Peyer's patch (tissue), 4 donors: ENCODE measurements around the gene MRPL36. TPM values are rescaled to one million over a fixed set of nuclear protein-coding genes. Genes with fewer than 3 reads are reported as not detected.

Experiments used
- DNase-seq, 3 donors: peaks; one replicate each; pipeline ENCODE4 v3.0.0-alpha.2; 2017 to 2019
- H3K27ac ChIP-seq, 4 donors: fragments of 200-600 bp; sonication (generic); one replicate each; pipeline ENCODE4 v1.5.1; 2016 to 2019
- H3K27me3 ChIP-seq, 2 donors: fragments of 200-600 bp; sonication (generic); one replicate each; pipeline ENCODE4 v1.5.1; 2019
- H3K36me3 ChIP-seq, 3 donors: fragments of 200-600 bp; sonication (generic); one replicate each; pipeline ENCODE4 v1.5.1; 2016 to 2019
- H3K4me1 ChIP-seq, 4 donors: fragments of 200-600 bp; sonication (generic); one replicate each; pipeline ENCODE4 v1.5.1; 2016 to 2019
- H3K4me3 ChIP-seq, 4 donors: fragments of 200-600 bp; sonication (generic); 1 replicate in 3 of 4; 2 replicates in 1 of 4; pipeline ENCODE4 v1.5.1; 2016 to 2019; ENCODE audit warnings: mild to moderate bottlenecking in 1 of 4
- H3K9me3 ChIP-seq, 4 donors: fragments of 200-600 bp; sonication (generic); one replicate each; pipeline ENCODE4 v1.5.1; 2016 to 2019; ENCODE audit warnings: mild to moderate bottlenecking in 1 of 4
- POLR2A ChIP-seq, 2 donors: fragments of 450-650 bp; IDR thresholded peaks; one replicate each; pipeline ENCODE4 v1.5.1; 2017; ENCODE audit warnings: antibody characterized with exemption in 2 of 2, mild to moderate bottlenecking in 2 of 2, moderate library complexity in 2 of 2
- total RNA-seq, 4 donors: library from RNA; depleted of rRNA; stranded (reverse); fragments of >200 nt; gene quantifications; one replicate each; pipeline ENCODE4 v1.1.0, GENCODE V29; 2016
- TF ChIP-seq, protein P1 (sequence below), 6 experiments: fragments of 450-650 bp in 4 of 6; fragments of 200-600 bp in 2 of 6; sonication (generic) in 1 of 6; IDR thresholded peaks; one replicate each; pipeline ENCODE4 v1.5.1; 2017 to 2019; ENCODE audit warnings: antibody characterized with exemption in 6 of 6, mild to moderate bottlenecking in 3 of 6, moderate library complexity in 1 of 6

The MRPL36 gene
- total RNA-seq, 4 donors from 2014 or later = 21.9 to 23.9 (median 23.3) TPM

- TF ChIP-seq POLR2A (IDR thresholded peaks at IDR 0.05) = no peak
- TF ChIP-seq, protein P1, sequence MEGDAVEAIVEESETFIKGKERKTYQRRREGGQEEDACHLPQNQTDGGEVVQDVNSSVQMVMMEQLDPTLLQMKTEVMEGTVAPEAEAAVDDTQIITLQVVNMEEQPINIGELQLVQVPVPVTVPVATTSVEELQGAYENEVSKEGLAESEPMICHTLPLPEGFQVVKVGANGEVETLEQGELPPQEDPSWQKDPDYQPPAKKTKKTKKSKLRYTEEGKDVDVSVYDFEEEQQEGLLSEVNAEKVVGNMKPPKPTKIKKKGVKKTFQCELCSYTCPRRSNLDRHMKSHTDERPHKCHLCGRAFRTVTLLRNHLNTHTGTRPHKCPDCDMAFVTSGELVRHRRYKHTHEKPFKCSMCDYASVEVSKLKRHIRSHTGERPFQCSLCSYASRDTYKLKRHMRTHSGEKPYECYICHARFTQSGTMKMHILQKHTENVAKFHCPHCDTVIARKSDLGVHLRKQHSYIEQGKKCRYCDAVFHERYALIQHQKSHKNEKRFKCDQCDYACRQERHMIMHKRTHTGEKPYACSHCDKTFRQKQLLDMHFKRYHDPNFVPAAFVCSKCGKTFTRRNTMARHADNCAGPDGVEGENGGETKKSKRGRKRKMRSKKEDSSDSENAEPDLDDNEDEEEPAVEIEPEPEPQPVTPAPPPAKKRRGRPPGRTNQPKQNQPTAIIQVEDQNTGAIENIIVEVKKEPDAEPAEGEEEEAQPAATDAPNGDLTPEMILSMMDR (IDR thresholded peaks at IDR 0.05) = no peak
- Histone ChIP-seq H3K27me3 (no peaks in the 10 kb centered on the region), H3K4me1 (no peaks in the 10 kb centered on the region), H3K4me3 (no peak overlapping the region), H3K27ac (no peak overlapping the region), H3K9me3 (no peaks in the 10 kb centered on the region), H3K36me3 (peaks cover 0 to 93% (median 3%) of the 10 kb centered on the region in 3 donors)
- peak in 1 of 3 donors; percentile 28 for DNase-seq
Observed at GRCh38 chr5:1815071-1815786, 15.6 kb upstream of the MRPL36 start.

- Histone ChIP-seq H3K27ac (no peak overlapping the region), H3K4me3 (no peak overlapping the region), H3K36me3 (peaks cover 0 to 95% (median 3%) of the 10 kb centered on the region in 3 donors), H3K27me3 (no peaks in the 10 kb centered on the region), H3K9me3 (no peaks in the 10 kb centered on the region), H3K4me1 (no peaks in the 10 kb centered on the region)
- peak in 1 of 3 donors; percentile 39 for DNase-seq
- TF ChIP-seq, protein P1 (IDR thresholded peaks at IDR 0.05) = no peak
- TF ChIP-seq POLR2A (IDR thresholded peaks at IDR 0.05) = no peak
Observed at GRCh38 chr5:1814183-1815020, 14.8 kb upstream of the MRPL36 start.

DNA sequence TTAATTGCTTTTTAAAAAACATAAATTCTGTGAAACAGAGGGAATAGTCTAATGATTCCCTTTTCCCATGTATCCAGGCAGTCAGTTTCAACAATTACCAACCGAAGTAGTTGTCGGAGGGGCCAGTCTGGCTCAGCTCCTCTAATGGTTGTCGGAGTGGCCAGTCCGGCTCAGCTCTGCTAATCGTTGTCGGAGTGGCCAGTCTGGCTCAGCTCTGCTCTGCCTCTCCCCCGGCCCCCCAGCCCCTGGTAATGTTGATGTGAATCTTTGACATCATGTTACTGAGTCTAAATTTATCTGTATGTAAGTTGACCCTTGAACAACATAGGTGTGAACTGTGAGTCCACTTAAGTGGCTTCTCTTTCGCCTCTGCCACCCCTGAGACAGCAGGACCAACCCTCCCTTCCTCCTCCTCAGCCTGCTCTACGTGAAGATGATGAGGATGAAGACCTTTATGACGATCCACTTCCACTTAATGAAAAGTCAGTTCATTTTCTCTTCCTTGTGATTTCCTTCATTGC is 11.0 kb upstream of the MRPL36 start:
- Histone ChIP-seq H3K27me3 (no peaks in the 10 kb centered on the region), H3K4me1 (no peaks in the 10 kb centered on the region), H3K9me3 (no peaks in the 10 kb centered on the region), H3K36me3 (peaks cover 0 to 99% (median 3%) of the 10 kb centered on the region in 3 donors), H3K27ac (no peak overlapping the region), H3K4me3 (no peak overlapping the region)
- TF ChIP-seq, protein P1 (IDR thresholded peaks at IDR 0.05) = no peak
- no peak for TF ChIP-seq POLR2A (IDR thresholded peaks at IDR 0.05)
- DNase-seq = no peak

DNA sequence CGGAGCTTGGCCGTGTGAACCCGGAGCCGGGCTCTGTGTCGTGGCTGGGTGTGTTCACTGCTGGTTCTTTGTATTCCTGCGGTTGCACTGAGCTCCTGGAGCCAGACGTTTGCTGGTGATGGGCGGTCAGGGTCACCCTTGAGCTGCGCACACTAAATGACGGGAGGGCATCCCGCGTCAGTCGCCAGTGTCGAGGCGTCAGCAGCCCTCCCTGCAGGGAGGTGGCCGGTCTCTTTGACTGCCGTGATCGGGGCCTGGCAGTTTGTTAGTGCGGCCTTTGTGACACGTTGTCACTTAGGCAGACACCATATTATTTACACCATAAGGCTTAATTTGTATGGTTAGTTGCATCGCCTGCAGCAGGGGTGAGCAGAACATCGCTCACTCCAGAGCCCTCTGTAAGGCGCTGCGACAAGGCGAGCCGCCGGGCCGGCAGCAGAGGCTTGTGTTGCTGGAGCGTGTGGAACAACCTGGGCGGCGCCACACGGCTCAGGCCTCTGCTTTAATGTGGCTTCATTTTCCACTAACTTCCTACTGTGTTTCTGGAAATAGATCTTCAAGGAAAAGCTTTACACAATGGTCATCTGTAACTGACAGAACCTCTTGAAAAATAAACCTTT is 9.9 kb upstream of the MRPL36 start:
- Histone ChIP-seq H3K9me3 (no peaks in the 10 kb centered on the region), H3K4me3 (no peak overlapping the region), H3K27me3 (no peaks in the 10 kb centered on the region), H3K36me3 (peaks cover 0 to 99% (median 2%) of the 10 kb centered on the region in 3 donors), H3K4me1 (no peaks in the 10 kb centered on the region), H3K27ac (no peak overlapping the region)
- TF ChIP-seq, protein P1 (IDR thresholded peaks at IDR 0.05) = no peak
- TF ChIP-seq POLR2A (IDR thresholded peaks at IDR 0.05) = no peak
- DNase-seq = no peak

DNA sequence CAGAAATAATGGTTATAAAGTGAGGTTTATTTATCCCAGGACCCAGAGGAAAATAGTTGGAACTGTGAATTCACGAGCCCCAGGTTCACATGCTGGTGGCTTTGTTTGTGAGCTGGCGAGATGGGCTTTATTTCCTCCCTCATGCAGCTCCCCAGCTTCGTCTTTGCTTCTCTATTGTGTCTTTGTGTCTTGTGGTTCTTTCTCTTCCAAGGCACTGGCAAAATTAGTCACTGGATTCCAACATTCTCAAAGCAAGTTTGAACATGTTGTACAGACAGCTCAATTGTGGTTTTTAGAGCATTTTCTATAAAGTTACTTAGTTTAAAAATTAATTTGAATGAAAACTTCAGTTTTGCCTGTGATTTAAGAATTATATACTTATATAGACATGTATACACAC is 8.8 kb upstream of the MRPL36 start:
- Histone ChIP-seq H3K27ac (no peak overlapping the region), H3K4me3 (no peak overlapping the region), H3K9me3 (no peaks in the 10 kb centered on the region), H3K4me1 (no peaks in the 10 kb centered on the region), H3K27me3 (no peaks in the 10 kb centered on the region), H3K36me3 (peaks cover 0 to 99% (median 0%) of the 10 kb centered on the region in 3 donors)
- no peak for DNase-seq
- no peak for TF ChIP-seq POLR2A (IDR thresholded peaks at IDR 0.05)
